Progenitor cell of endocrine pancreas (in vitro differentiated cells): ENCODE measurements around the gene RYR3. TPM values are rescaled to one million over a fixed set of nuclear protein-coding genes. Genes with fewer than 3 reads are reported as not detected.

ENCODE experiments used
- DNase-seq: peaks from one replicate; pipeline ENCODE4 v3.0.0; 2021; ENCODE audit warnings: low spot score; ENCODE audit not compliant: unreplicated experiment
- H3K27ac Mint-ChIP-seq: 2 replicates; pipeline ENCODE4 v1.8.0; 2021; ENCODE audit warnings: mild to moderate bottlenecking, moderate library complexity, mixed read lengths
- H3K27me3 Mint-ChIP-seq: 2 replicates; pipeline ENCODE4 v1.8.0; 2021; ENCODE audit warnings: mixed read lengths
- H3K36me3 Mint-ChIP-seq: 2 replicates; pipeline ENCODE4 v1.8.0; 2022; ENCODE audit warnings: mixed read lengths; ENCODE audit not compliant: insufficient read depth
- H3K4me1 Mint-ChIP-seq: 2 replicates; pipeline ENCODE4 v1.8.0; 2021; ENCODE audit warnings: low read depth, mixed read lengths
- H3K4me3 Mint-ChIP-seq: 2 replicates; pipeline ENCODE4 v1.8.0; 2021; ENCODE audit warnings: low read depth, mild to moderate bottlenecking, moderate library complexity, mixed read lengths
- H3K9me3 Mint-ChIP-seq: 2 replicates; pipeline ENCODE4 v1.8.0; 2021; ENCODE audit warnings: low read depth, mixed read lengths
- CTCF ChIP-seq: fragments of 200-600 bp; sonication (generic); IDR thresholded peaks from one replicate; pipeline ENCODE4 v1.5.0; 2021; ENCODE audit warnings: antibody characterized with exemption, mild to moderate bottlenecking; ENCODE audit not compliant: unreplicated experiment
- total RNA-seq: library from RNA; stranded (reverse); gene quantifications from 2 replicates; pipeline ENCODE4 v1.2.1, GENCODE V29; 2021

RYR3 gene
- total RNA-seq, 1 donor from 2014 or later, result 0.07 TPM

GRCh38 chr15:33392453-33392852 is 81.7 kb downstream of the RYR3 start:
- no peak for TF ChIP-seq CTCF
- no peak overlapping the region for H3K27ac Mint-ChIP-seq
- H3K27me3 Mint-ChIP-seq, result no peaks in the 10 kb centered on the region
- H3K9me3 Mint-ChIP-seq, result no peaks in the 10 kb centered on the region
- no peak for DNase-seq
- H3K36me3 Mint-ChIP-seq, result no peaks in the 10 kb centered on the region
- H3K4me3 Mint-ChIP-seq, result no peak overlapping the region
- no peaks in the 10 kb centered on the region for H3K4me1 Mint-ChIP-seq

- TF ChIP-seq CTCF, result no peak
- Mint-ChIP-seq H3K27ac (no peak overlapping the region), H3K36me3 (no peaks in the 10 kb centered on the region), H3K4me1 (no peaks in the 10 kb centered on the region), H3K27me3 (no peaks in the 10 kb centered on the region), H3K9me3 (no peaks in the 10 kb centered on the region), H3K4me3 (no peak overlapping the region)
- DNase-seq, result no peak
Measured at GRCh38 chr15:33393546-33393945, 82.8 kb downstream of the RYR3 start.

GRCh38 chr15:33395321-33395720 is 84.6 kb downstream of the RYR3 start:
- DNase-seq, result no peak
- TF ChIP-seq CTCF, result no peak
- Mint-ChIP-seq H3K4me1 (no peaks in the 10 kb centered on the region), H3K4me3 (no peak overlapping the region), H3K27me3 (no peaks in the 10 kb centered on the region), H3K36me3 (no peaks in the 10 kb centered on the region), H3K27ac (no peak overlapping the region), H3K9me3 (no peaks in the 10 kb centered on the region)

- TF ChIP-seq CTCF, result no peak
- H3K27ac Mint-ChIP-seq, result no peak overlapping the region
- H3K4me1 Mint-ChIP-seq, result no peaks in the 10 kb centered on the region
- no peaks in the 10 kb centered on the region for H3K9me3 Mint-ChIP-seq
- H3K27me3 Mint-ChIP-seq, result no peaks in the 10 kb centered on the region
- H3K4me3 Mint-ChIP-seq, result no peak overlapping the region
- DNase-seq, result no peak
- no peaks in the 10 kb centered on the region for H3K36me3 Mint-ChIP-seq
Measured at GRCh38 chr15:33395846-33396245, 85.1 kb downstream of the RYR3 start.

GRCh38 chr15:33396475-33396874 is 85.7 kb downstream of the RYR3 start:
- Mint-ChIP-seq H3K4me1 (no peaks in the 10 kb centered on the region), H3K9me3 (no peaks in the 10 kb centered on the region), H3K36me3 (no peaks in the 10 kb centered on the region), H3K27ac (no peak overlapping the region), H3K27me3 (no peaks in the 10 kb centered on the region), H3K4me3 (no peak overlapping the region)
- no peak for TF ChIP-seq CTCF
- no peak for DNase-seq
